ENCODE results near the gene CD93.

DNA sequence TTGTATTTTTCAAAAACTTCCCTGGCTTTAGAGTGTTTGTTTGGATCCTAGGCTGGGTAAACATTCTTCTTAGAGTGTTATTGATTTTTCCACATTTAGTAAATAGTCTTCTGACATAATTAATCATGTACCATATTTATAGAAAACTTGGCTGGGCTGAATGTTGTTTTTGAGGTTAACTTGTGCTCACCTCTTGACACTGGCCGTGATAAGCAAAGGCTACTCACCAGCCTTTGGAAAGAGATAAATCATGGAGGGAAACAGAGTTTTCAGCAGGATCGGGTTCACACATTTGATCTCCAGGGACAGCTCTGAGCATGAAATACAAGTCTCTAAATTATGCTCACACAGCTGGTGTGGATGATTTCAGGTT, 6.2 kb upstream of the CD93 start:
- TF ChIP-seq EZH2 (IDR thresholded peaks at IDR 0.05) (no peak), EZH2phosphoT487 (IDR thresholded peaks at IDR 0.05) (no peak)
- TF ChIP-seq, protein P1, sequence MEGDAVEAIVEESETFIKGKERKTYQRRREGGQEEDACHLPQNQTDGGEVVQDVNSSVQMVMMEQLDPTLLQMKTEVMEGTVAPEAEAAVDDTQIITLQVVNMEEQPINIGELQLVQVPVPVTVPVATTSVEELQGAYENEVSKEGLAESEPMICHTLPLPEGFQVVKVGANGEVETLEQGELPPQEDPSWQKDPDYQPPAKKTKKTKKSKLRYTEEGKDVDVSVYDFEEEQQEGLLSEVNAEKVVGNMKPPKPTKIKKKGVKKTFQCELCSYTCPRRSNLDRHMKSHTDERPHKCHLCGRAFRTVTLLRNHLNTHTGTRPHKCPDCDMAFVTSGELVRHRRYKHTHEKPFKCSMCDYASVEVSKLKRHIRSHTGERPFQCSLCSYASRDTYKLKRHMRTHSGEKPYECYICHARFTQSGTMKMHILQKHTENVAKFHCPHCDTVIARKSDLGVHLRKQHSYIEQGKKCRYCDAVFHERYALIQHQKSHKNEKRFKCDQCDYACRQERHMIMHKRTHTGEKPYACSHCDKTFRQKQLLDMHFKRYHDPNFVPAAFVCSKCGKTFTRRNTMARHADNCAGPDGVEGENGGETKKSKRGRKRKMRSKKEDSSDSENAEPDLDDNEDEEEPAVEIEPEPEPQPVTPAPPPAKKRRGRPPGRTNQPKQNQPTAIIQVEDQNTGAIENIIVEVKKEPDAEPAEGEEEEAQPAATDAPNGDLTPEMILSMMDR (IDR thresholded peaks at IDR 0.05) = no peak
